Ishikawa (cell line): ENCODE results near the gene MTOR.

ENCODE experiments used
- EGR1 ChIP-seq: IDR thresholded peaks from 2 replicates; pipeline ENCODE4 v1.6.1; 2012
- EP300 ChIP-seq: IDR thresholded peaks from 2 replicates; pipeline ENCODE4 v1.6.1; 2012; ENCODE audit warnings: borderline replicate concordance
- NFIC ChIP-seq: IDR thresholded peaks from 2 replicates; pipeline ENCODE4 v1.6.1; 2012
- RAD21 ChIP-seq: IDR thresholded peaks from 2 replicates; pipeline ENCODE4 v1.6.1; 2012; ENCODE audit warnings: low read depth
- TAF1 ChIP-seq: IDR thresholded peaks from 2 replicates; pipeline ENCODE4 v1.6.1; 2012; ENCODE audit warnings: low read depth, mild to moderate bottlenecking
- YY1 ChIP-seq: IDR thresholded peaks from 2 replicates; pipeline ENCODE4 v1.6.1; 2012; ENCODE audit warnings: low read depth
- TF ChIP-seq, protein P1 (sequence below): IDR thresholded peaks from 2 replicates; pipeline ENCODE4 v1.6.1; 2012

DNA sequence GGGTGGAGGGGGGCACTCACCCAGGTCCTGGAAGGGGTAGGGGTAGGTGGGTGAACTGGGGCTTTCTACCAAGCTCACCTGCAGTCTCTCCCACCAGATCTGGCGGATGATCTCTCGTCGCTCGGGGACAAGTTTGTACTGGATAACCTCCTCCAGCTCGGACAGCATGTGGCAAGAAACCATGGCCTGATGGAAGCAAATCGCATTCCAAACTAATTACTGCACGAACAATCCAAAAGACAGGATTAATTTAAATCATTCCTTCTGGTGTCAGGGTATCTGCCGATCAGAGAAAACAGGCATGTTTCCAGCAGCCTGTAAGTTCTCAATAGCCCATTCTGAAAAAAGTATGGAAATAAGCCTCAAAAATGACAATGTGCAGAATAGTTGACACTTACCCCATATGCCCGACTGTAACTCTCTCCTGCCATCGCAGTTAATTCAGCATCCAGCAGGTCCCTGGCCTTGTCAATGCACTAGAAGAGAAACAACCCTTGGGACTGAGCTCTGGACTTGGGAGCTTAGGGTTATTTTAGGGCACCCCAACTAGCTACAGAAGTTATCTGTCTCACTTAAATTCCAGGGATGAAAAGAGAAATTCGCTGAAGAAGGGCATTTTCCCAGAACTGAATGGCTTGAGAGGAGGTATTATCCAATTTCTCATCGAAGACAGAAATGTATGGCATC lies 117.6 kb downstream of the MTOR start:
- TF ChIP-seq YY1 (no peak), NFIC (no peak), EGR1 (no peak), TAF1 (no peak), RAD21 (no peak), EP300 (no peak)
- TF ChIP-seq, protein P1, sequence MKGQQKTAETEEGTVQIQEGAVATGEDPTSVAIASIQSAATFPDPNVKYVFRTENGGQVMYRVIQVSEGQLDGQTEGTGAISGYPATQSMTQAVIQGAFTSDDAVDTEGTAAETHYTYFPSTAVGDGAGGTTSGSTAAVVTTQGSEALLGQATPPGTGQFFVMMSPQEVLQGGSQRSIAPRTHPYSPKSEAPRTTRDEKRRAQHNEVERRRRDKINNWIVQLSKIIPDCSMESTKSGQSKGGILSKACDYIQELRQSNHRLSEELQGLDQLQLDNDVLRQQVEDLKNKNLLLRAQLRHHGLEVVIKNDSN = no peak
